Embryonic facial prominence (tissue), 1 donor: ENCODE measurements around the gene ZKSCAN5.
A peak's percentile ranks its signal among the peaks of the same experiment; 100 is the strongest.
"Not testable (repeated sequence)": the region's sequence is repeated elsewhere in the genome, so short reads cannot be mapped to it uniquely, and the experiment has no call there.

Source experiments
- DNase-seq: peaks from one replicate; pipeline ENCODE4 v3.0.0-alpha.2; 2016; ENCODE audit errors: extremely low spot score

ZKSCAN5 gene

GRCh38 chr7:99497766-99498545 is 6.5 kb upstream of the ZKSCAN5 start:
- no peak for DNase-seq

DNA sequence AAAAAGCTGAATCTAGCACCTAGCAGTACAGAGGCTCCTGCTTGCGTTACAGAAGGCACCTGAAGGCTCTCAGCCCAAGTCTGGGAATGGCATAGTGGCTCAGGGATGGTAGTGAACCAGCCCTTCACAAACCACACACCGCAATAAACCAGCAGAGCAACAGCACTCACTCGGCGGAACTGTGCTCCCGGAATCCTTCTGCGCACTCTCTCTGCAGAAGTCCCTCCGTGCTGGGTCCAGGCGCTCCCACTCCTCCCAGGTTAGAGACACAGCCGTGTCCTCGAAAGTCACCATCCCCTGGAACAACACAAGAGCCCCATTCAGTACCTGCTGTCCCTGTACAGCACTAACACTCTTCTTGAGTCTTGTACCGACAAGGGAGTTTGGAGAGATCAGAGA is 5.9 kb upstream of the ZKSCAN5 start:
- DNase-seq = no peak

GRCh38 chr7:99499371-99499720 is 5.1 kb upstream of the ZKSCAN5 start:
- no peak for DNase-seq

DNA sequence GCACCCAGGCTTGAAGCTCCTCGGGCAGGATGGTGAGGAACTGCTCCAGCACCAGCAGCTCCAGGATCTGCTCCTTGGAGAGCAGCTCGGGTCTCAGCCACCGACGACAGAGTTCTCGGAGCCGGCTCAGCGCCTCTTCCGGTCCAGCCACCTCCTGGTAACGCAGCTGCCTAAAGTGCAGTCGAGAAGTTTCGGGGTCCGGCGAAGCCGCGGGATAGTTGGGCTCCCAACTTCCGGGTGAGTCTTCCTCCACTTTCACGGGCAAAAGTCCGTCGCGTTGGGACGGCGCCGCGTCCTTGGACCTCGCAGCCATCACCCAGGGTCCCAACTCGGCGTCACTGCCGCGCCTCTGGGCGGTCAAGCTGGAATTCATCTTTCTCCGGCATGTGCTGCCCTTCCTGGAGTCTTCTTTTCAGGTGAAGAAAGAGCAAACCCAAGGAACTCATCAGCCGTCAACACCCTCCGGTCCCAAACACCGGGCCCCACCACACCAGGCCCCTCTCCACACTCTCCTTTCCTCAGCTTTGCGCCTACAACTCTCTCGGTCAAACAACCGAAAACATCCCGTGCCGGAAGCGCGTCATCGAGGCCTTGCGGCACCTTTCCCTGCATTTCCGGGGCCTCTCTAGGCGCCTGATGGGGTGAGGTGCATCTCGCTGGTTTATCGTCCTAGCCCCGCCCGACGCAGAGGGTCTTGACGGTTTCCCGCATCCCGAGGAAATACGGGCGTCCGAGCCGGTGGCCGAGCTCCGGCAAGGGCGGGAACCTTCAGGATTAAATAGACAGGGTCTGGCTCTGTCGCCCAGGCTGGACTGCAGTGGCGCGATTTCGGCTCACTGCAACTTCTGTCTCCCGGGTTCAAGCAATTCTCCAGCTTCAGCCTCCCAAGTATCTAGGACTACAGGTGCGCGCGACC is 4.5 kb upstream of the ZKSCAN5 start, which contains the start of gene ZNF394:
Gene ZNF394, minus strand, starts transcription at position 561 of the 916 bp plus-strand sequence. Its CDS starts 188 bp downstream, at position 373.
- DNase-seq = peak; percentile 74

DNA sequence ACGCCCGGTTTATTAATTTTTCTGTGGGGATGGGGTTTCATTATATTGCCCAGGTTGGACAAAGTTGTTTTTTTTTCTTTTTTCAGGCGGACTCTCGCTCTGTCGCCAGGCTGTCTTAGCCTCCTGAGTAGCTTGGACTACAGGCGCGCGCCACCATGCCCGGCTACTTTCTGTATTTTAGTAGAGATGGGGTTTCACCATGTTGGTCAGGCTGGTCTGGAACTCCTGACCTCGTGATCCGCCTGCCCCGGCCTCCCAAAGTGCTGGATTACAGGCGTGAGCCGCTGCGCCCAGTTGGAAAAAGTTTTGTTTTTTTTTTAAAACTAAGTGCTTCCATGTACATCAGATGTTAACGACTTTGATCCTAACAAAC is 3.8 kb upstream of the ZKSCAN5 start:
- no peak for DNase-seq

- not testable (repeated sequence) for DNase-seq
Measured at GRCh38 chr7:99501236-99501635, 3.2 kb upstream of the ZKSCAN5 start.

- DNase-seq = peak; percentile 95
Measured at GRCh38 chr7:99504281-99504602, 220 bp upstream of the ZKSCAN5 start.

GRCh38 chr7:99505324-99505662 is 831 bp downstream of the ZKSCAN5 start:
- DNase-seq = no peak

DNA sequence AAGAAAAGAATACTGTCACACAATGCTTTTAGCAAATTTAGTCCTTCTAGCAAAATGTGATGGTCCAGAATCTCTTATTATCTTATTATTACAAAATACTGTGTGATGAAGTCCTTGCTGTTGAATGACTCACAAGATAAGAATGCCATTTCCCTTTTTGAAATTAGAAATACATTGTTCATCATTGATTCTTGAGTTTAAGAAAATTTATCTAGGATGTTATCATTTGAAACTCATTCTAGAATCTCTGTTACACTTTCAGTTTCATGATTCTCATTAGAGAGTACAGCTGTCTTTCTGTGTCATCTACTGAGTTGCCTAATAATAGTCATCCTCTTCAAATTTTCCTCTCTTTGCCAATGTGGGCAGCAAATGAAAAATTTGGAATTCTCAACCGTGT is 9.6 kb downstream of the ZKSCAN5 start:
- DNase-seq = no peak

DNA sequence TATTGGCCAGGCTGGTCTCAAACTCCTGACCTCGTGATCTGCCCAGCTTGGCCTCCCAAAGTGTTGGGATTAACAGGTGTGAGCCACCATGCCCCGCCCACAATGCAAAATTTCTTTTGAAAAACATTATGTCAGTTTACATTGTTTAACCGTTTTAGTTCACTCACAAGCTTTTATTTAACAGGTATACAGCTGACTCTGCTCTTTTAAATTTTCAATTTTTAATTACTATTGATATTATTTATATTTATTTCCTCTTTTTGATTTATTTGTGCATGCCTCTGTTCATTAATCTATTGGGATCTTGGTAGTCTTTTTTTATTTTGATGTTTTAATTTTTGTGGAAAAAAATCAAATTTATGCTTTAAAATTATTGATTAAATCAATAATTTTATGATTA is 16.9 kb downstream of the ZKSCAN5 start:
- no peak for DNase-seq

DNA sequence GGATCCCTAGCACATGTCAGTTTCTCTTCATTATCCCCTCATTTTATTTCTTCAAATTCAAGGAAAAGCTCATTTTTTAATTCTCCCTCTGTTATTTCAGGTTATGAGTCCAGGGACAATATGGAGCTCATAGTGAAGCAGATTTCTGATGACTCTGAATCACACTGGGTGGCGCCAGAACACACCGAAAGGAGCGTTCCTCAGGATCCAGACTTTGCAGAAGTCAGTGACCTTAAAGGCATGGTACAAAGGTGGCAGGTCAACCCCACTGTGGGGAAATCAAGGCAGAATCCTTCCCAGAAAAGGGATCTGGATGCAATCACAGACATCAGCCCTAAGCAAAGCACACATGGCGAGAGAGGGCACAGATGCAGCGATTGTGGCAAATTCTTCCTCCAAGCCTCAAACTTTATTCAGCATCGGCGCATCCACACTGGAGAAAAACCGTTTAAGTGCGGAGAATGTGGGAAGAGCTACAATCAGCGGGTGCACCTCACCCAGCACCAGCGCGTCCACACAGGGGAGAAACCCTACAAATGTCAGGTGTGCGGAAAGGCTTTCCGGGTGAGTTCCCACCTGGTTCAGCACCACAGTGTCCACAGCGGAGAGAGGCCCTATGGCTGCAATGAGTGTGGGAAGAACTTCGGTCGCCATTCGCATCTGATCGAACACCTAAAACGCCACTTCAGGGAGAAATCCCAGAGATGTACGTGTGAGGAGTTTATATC is 21.4 kb downstream of the ZKSCAN5 start:
- DNase-seq = no peak

- no peak for DNase-seq
Measured at GRCh38 chr7:99531354-99531765, 26.9 kb downstream of the ZKSCAN5 start.

GRCh38 chr7:99535667-99536066 is 31.2 kb downstream of the ZKSCAN5 start:
- DNase-seq = no peak

- DNase-seq = no peak
Measured at GRCh38 chr7:99539213-99539811, 34.9 kb downstream of the ZKSCAN5 start.

DNA sequence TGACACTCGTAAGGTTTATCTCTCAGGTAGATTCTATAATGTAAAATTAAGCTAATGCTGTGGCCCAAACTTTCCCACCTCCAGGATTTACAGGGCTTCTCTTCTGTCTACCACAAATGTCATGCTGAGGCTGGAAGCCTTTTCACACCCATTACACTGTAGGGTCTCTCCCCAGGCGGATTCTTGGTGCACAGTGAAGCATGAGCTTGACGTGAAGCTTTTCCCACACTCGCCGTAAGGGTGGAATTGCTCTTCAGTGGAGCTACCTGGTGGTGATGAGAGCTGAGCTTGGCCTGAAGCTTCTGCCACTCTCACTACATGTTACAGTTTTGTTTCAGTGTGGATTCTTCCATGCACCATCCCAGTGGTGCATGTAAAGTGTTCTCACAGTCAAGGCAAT is 36.1 kb downstream of the ZKSCAN5 start:
- no peak for DNase-seq

DNA sequence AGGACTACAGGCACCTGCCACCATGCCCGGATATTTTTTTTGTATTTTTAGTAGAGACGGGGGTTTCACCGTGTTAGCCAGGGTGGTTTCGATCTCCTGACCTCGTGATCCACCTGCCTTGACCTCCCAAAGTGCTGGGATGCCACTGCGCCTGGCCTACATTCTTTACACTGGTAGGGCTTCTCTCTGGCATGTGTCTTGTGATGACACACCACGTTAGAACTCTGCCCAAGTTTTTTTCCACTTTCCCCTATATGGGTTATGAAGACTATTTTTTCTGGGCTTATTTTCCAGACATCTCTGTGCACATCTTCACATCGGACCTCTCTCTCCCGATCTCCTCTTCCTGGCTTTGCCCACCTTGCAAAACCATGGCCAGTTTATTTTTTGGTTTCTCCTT is 36.8 kb downstream of the ZKSCAN5 start:
- DNase-seq = no peak

GRCh38 chr7:99543081-99543671 is 38.7 kb downstream of the ZKSCAN5 start:
- DNase-seq = no peak

DNA sequence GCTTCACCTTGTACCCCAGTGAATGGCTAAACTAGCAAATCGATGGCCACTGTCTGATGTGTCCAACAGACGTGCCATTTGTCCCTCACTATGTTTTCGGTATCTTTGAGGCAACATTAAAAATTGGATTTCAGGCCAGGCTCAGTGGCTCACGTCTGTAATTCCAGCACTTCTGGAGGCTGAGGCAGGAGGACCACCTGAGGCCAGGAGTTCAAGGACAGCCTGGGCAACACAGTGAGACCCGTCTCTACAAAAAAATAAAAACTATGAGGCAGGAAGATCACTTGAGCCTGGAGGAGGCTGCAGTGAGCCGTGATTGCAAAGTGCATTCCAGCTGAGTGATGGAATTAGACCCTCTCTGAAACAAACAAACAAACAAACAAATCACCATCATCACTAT is 39.5 kb downstream of the ZKSCAN5 start:
- DNase-seq = no peak

DNA sequence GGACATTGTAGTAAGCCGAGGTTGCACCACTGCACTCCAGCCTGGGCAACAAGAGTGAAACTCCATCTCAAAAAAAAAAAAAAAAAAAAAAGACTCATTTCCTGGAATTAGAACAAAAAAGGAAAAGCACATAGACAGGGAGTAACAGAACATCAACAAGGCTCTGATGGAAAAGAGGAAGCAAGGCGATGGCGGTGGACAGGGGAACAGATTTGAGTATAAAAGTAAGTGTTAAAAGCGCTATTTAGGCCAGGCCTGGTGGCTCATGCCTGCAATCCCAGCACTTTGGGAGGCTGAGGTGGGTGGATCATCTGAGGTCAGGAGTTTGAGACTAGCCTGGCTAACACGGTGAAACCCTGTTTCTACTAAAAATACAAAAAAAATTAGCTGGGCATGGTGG is 40.8 kb downstream of the ZKSCAN5 start:
- not testable (repeated sequence) for DNase-seq

DNA sequence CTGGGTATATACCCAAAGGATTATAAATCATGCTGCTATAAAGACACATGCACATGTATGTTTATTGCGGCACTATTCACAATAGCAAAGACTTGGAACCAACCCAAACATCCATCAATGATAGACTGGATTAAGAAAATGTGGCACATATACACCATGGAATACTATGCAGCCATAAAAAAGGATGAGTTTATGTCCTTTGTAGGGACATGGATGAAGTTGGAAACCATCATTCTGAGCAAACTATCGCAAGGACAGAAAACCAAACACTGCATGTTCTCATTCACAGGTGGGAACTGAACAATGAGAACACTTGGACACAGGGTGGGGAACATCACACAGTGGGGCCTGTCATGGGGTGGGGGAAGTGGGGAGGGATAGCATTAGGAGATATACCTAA is 45.1 kb downstream of the ZKSCAN5 start:
- not testable (repeated sequence) for DNase-seq

GRCh38 chr7:99551334-99551733 is 46.9 kb downstream of the ZKSCAN5 start:
- no peak for DNase-seq
